Esophagus muscularis mucosa (tissue), 3 donors: ENCODE results near the gene SH3BGRL2.

ENCODE experiments used
- POLR2A ChIP-seq: fragments of 450-650 bp; IDR thresholded peaks from one replicate; pipeline ENCODE4 v1.6.1; 2017; ENCODE audit warnings: antibody characterized with exemption, moderate library complexity, mild to moderate bottlenecking, low read depth
- TF ChIP-seq, protein P1 (sequence below), 3 experiments: fragments of 200-600 bp in 2 of 3; fragments of 450-650 bp in 1 of 3; sonication (generic) in 2 of 3; IDR thresholded peaks; one replicate each; pipeline ENCODE4 v1.5.1; 2017 to 2019; ENCODE audit warnings: antibody characterized with exemption in 3 of 3, mild to moderate bottlenecking in 2 of 3, moderate library complexity in 1 of 3

- TF ChIP-seq, protein P1, sequence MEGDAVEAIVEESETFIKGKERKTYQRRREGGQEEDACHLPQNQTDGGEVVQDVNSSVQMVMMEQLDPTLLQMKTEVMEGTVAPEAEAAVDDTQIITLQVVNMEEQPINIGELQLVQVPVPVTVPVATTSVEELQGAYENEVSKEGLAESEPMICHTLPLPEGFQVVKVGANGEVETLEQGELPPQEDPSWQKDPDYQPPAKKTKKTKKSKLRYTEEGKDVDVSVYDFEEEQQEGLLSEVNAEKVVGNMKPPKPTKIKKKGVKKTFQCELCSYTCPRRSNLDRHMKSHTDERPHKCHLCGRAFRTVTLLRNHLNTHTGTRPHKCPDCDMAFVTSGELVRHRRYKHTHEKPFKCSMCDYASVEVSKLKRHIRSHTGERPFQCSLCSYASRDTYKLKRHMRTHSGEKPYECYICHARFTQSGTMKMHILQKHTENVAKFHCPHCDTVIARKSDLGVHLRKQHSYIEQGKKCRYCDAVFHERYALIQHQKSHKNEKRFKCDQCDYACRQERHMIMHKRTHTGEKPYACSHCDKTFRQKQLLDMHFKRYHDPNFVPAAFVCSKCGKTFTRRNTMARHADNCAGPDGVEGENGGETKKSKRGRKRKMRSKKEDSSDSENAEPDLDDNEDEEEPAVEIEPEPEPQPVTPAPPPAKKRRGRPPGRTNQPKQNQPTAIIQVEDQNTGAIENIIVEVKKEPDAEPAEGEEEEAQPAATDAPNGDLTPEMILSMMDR (IDR thresholded peaks at IDR 0.05): no peak
- no peak for TF ChIP-seq POLR2A
These were observed 20.7 kb upstream of the SH3BGRL2 start for GRCh38 chr6:79610306-79611009.
